ENCODE data around the gene CIAO3.

GRCh38 chr16:680967-681745 lies 59.6 kb downstream of the CIAO3 start:
- TF ChIP-seq ZNF8 (CRISPR knock-in tag; IDR thresholded peaks at IDR 0.05) (no peak), BACH2 (CRISPR knock-in tag; IDR thresholded peaks at IDR 0.05; ENCODE audit: borderline replicate concordance) (no peak), ZNF70 (CRISPR knock-in tag; IDR thresholded peaks at IDR 0.05) (no peak), TCF4 (CRISPR knock-in tag; IDR thresholded peaks at IDR 0.05; ENCODE audit: borderline replicate concordance) (no peak), ZNF565 (CRISPR knock-in tag; conservative IDR thresholded peaks at IDR 0.05; ENCODE audit: low read depth) (no peak), ZFP30 (CRISPR knock-in tag; IDR thresholded peaks at IDR 0.05) (no peak)
